NCI-H510A treated with DMSO at 0.1 percent for 48 hours (cell line): ENCODE data around the gene EFNA3.
"Not testable (repeated sequence)": the region's sequence is repeated elsewhere in the genome, so short reads cannot be mapped to it uniquely, and the experiment has no call there.

Source experiments
- DNase-seq: peaks from one replicate; lab custom pipeline; 2025; lab: John Stamatoyannopoulos, UW

The EFNA3 gene

GRCh38 chr1:155108296-155108695 lies 29.7 kb downstream of the EFNA3 start:
- DNase-seq = no peak

DNA sequence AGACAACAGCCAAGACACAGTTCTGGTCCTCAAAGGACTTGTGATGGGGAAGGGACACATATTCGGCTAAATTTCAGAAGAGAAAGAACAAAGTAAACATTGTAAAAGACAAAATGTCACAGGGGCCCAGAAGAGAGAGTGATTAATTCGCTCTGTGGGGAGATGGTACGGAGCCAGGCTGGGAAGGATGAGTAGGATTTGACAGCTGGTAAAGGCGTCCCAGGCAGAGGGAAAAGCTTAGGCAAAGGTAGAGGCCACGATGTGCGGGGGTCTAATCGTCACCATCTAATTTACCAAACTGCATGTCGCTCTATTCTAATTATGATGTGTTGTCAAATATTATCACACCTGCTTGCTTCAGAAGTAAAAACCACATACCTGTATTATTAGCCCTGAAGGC lies 31.7 kb downstream of the EFNA3 start:
- DNase-seq = no peak

GRCh38 chr1:155110826-155111225 lies 32.2 kb downstream of the EFNA3 start:
- no peak for DNase-seq

- DNase-seq = no peak
Observed at GRCh38 chr1:155113450-155113980, 34.9 kb downstream of the EFNA3 start.

DNA sequence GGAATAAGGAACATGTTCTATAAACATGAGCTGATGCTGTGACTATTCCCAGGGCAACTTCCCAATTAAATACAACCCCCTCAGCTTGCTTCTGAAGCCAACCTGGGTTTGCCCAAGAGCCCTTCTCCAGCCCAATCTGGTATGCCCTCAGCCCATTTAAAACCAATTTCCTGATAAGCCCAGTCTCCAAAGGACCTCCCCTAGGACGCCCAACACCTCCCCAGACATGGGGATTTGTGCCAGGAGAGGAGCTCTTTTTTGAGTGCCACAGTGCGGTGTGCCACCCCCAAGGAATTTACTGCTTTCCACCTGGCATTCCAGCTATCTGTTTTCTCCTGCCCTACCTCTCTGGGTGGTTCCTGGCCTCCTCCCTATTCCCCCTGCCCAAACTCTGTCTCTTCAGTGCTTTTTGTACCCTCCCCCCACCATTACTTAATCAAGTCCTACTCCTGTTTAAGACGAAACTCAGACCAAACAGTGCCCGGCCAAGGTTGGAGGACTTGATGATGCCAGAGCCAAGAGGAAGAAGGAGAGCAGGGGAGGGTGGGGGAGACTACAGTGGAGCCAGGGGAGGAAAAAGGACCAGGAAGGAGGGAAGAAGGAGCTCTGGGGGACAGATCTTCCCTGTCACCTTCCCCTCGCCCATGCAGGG lies 37.6 kb downstream of the EFNA3 start:
- no peak for DNase-seq

DNA sequence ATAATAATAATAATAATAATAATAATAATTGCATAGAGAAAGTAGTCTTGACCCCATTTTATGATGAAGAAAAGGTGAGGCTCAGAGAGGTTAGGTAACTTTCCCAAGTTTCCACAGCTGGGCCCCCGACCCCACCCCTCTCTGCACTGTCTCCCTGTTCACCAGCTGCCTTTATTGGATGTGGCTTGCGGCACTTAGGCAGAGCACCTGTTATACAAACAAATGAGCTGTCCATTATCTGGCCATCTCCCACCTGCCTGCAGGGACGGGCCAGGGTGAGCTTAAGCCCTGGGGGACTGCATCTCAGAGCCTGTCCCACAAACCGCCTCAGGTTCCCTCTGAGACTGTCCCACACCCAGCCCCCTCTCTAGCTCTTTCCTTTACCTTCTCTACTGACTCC lies 39.0 kb downstream of the EFNA3 start:
- DNase-seq = peak; percentile 63

- not testable (repeated sequence) for DNase-seq
Observed at GRCh38 chr1:155118090-155118489, 39.5 kb downstream of the EFNA3 start.

- no peak for DNase-seq
Observed at GRCh38 chr1:155120253-155120652, 41.6 kb downstream of the EFNA3 start.

GRCh38 chr1:155121249-155121648 lies 42.6 kb downstream of the EFNA3 start:
- DNase-seq = no peak

GRCh38 chr1:155122308-155122707 lies 43.7 kb downstream of the EFNA3 start:
- no peak for DNase-seq

GRCh38 chr1:155123801-155124200 lies 45.2 kb downstream of the EFNA3 start:
- no peak for DNase-seq

DNA sequence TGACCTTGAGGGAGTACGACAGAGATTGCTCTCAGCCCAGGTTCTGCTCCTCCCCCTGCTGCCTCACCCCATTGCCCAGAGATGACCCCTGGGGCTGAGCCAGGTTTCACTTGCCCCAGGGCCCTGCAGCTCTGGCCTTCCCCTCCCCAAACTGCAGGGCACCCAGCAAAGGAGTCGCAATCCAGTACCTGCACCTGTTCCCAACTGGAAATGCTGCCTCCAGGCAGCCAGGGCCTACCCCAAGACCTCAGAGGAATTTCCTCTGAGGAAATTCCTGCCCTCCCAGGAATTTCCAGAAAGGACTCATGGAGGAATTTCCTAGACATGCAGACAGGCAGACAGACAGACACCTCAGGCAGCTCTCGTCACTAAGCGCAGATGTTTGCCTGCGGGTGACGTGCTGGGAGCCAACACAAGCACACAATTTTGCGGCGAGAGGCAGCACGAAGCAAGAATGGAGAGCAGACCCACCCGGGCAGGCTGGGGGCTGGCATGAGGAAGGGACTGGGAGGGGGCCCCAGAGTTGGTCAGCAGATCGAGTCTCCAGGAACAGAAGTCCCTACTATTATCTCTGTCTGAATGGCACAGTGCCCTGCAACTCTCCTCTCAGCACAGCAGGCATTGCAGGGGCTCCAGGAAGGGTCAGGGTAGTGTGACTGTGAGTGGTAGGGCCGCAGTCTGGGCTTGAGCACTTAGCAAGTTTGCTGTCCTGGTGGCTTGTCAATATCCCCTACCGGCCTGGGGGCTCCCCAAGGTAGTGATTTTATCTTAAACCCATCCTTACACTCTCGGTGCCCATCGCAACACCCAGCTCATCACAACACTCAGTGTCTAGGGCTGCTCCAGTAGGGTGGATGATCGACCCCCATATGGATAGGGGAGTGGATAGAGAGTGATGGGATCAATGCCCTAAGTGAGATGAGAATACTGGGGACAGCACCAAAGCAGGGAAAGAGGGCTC lies 46.1 kb downstream of the EFNA3 start:
- no peak for DNase-seq

GRCh38 chr1:155125511-155125945 lies 46.9 kb downstream of the EFNA3 start:
- DNase-seq = no peak

GRCh38 chr1:155125946-155126555 lies 47.4 kb downstream of the EFNA3 start:
- DNase-seq = peak; percentile 53

DNA sequence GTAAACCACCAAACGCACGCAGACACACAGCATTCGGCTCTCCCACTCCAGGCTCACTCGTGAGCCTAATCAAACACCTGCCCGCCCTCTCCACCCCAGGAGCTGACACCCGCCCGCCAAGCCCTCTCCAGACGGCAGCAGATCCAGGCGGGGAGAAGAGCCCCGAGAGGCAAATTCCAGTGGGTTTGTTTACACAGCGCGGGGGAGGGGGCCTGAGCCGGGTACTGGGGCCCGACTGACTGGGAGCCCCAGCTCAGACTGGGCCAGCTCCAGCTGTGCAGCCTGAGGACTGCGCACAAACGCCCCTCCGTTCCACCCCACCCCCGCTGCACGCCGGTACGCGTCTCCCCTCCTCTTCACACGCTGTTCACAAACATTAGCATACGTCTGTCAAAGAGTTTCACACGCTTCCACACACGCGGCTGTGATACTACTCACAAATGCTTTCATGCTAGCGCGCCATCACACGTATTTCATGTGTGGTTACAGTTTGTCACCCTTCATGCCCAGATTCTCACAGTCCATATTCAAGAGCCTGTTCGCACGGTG lies 48.0 kb downstream of the EFNA3 start:
- DNase-seq = peak; percentile 53

GRCh38 chr1:155127105-155127966 lies 48.7 kb downstream of the EFNA3 start, which contains the start of gene EFNA1:
Gene EFNA1, plus strand, starts transcription at chr1:155127876. Its CDS starts 102 bp downstream, at chr1:155127978.
- peak; percentile 59 for DNase-seq

DNA sequence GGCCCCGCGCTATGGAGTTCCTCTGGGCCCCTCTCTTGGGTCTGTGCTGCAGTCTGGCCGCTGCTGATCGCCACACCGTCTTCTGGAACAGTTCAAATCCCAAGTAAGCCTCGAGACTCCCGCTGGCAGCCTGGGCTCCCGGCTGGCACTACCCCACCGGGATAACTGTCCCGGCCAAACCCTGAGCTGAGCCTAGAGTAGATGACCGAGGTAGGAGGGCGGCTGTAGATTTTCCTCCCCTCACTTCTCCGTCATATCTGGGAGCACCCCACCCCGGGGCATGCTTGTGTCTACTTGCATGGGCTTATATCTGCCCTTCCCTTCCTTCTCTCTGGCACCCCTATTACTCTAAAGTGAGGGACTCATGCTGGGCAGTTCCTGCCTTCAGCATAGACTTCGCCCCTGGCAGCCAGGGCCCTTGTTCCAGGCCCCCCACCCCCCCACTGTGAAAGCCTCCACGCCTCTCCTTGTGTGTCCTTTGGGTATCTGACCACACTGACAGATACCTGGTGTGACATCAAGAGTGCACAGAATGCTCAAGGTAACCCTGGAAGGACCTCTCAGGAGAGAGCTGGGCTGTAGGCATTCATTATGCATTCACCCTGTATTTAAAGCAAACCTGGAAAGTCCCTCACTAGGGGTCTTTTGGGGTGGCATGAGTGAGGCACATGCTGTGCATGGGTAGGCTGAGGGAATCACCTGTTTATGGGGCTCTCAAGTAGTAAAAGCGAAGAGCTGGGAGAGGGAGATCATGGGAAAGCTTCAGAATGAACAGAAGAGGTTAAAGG lies 49.5 kb downstream of the EFNA3 start:
- DNase-seq = no peak

DNA sequence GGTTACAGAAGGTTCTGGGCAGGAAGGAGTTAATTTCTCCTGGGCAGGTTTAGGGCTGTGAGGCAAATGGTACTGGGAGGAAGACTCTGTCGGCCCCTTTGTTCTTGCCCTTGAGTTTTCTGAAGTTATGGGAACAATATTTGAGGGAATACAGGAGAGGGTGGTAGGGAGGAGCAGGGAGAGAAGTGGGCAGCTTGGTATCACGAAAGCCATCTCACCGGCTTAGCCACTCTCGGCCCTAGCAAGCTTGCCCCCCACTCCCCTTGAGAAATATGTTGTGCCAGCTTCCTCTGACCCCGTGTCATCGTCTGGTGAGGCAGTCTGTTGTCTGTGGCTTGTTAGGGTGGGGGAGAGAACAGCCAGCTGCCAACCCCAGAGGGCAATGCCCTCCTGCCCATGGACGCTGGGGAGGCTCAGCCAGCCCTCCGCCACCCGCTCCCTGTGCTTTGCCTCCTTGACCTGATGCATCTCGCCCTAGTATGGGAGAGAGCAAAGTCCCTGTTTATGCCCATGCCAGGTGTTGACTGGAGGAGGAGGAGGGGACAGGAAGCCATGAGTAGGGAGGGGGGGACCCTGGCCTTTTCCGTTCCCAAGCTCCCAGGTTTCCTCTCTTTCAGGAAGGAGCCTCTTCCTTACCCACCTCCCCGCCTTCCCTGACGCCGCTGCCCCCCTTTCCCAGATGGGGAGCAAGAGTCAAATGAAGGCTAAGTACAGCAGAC lies 50.3 kb downstream of the EFNA3 start:
- DNase-seq = peak; percentile 77

DNA sequence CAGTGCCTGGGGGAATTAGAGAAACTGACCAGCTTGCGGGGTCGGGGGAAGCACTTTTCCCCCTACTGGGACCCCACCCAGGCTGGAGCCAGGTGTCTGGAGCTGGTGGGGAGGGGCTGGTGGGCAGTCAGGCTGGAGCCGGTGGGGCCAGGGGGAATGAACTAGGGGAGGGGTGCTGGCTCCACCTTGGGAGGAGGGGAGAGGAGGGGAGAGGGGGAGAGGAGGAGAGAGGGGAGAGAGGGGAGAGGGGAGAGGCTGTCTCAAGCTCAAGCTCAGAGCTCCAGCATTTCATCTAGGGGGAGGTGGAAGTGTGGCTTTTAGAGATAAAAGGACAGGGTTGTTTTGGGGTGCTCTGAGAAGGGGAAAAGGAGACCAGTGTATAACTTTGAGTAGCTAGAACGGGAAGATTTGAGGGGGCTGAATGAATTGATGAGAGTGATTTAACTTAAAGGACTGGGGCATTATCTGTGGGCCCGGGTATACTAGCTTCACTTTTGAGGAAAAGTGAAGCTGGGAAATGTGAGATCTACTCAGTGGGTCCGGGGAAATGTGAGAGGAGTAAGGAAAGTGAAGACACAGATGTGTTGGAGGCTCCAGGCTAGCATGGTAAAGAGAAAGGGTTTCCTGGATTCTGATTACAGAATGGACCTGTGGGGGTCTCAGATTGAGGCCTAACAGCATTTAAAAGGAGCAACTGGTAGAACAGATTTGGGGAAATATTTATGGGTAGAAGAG lies 51.8 kb downstream of the EFNA3 start:
- no peak for DNase-seq
